ENCODE data around the gene TMEM208. TPM values are rescaled to one million over a fixed set of nuclear protein-coding genes. Genes with fewer than 3 reads are reported as not detected.

Gene TMEM208
- total and polyA plus RNA-seq, 2 of the 8 experiments (the other 6 are each of a cell fraction or from before 2014, with no cell fraction given), result 37.7 to 100.0 TPM

GRCh38 chr16:67275321-67275720, 48.4 kb downstream of the TMEM208 start:
- Histone ChIP-seq H2BK120ac (replicated peaks; ENCODE audit: low read depth, low read length) (no peak overlapping the region), H3K4me1 (replicated peaks in 1 of 4; ENCODE audit: control insufficient read depth in 3 of 4, insufficient read depth in 4 of 4, low read length in 3 of 4) (no peaks in the 10 kb centered on the region), H3K4ac (replicated peaks; ENCODE audit: insufficient read length, low read depth, low read length) (no peak overlapping the region), H2BK20ac (ENCODE audit: low read length) (no peak overlapping the region), H3K9ac (replicated peaks in 1 of 4; ENCODE audit: extremely low read depth in 1 of 4, low read depth in 3 of 4, low read length in 3 of 4) (no peak overlapping the region), H3K23me2 (ENCODE audit: low read depth, low read length) (peaks cover 4% of the 10 kb centered on the region; the same call in 1 of the 2 replicates), H4K20me1 (replicated peaks in 1 of 2; ENCODE audit: control insufficient read depth in 1 of 2, insufficient read depth in 2 of 2, low read length in 2 of 2) (no peaks in the 10 kb centered on the region), H3K14ac (ENCODE audit: insufficient read length) (no peak overlapping the region), H4K8ac (ENCODE audit: extremely low read depth, insufficient read depth, low read length) (no peak overlapping the region), H3K4me2 (ENCODE audit: insufficient read depth in 1 of 2, low read depth in 2 of 2, low read length in 2 of 2) (no peak overlapping the region), H3K79me2 (ENCODE audit: control insufficient read depth in 1 of 2, insufficient read depth in 2 of 2, low read length in 2 of 2) (no peaks in the 10 kb centered on the region), H2BK15ac (ENCODE audit: low read length) (no peak overlapping the region), H3K4me3 (ENCODE audit: extremely low read depth in 1 of 4, insufficient read depth in 2 of 4, low read depth in 3 of 4, low read length in 4 of 4) (no peak overlapping the region), H3K56ac (replicated peaks; ENCODE audit: insufficient read length, low read depth, low read length) (no peak overlapping the region), H3K18ac (ENCODE audit: extremely low read depth, low read length) (no peak overlapping the region), H3K36me3 (ENCODE audit: control insufficient read depth in 2 of 4, insufficient read depth in 4 of 4, low read length in 3 of 4) (no peaks in the 10 kb centered on the region; a peak in 1 of 8 replicates), H3K27me3 (replicated peaks in 1 of 4; ENCODE audit: control insufficient read depth in 3 of 4, extremely low read depth in 1 of 4, insufficient read depth in 3 of 4, low read length in 3 of 4) (peaks cover 0 to 15% (median 11%) of the 10 kb centered on the region in 4 experiments; a peak in 5 of 7 replicates), H3K23ac (ENCODE audit: insufficient read length) (no peak overlapping the region), H2AFZ (ENCODE audit: low read length) (no peak overlapping the region), H3K9me3 (ENCODE audit: insufficient read depth in 2 of 2, low read depth in 1 of 2, low read length in 1 of 2) (no peaks in the 10 kb centered on the region), H3K27ac (ENCODE audit: low read depth, low read length) (no peak overlapping the region), H2AK5ac (ENCODE audit: low read depth, low read length) (no peak overlapping the region), H3K79me1 (ENCODE audit: low read depth, low read length) (no peaks in the 10 kb centered on the region), H4K5ac (ENCODE audit: insufficient read length, low read depth, low read length) (no peak overlapping the region), H4K91ac (replicated peaks; ENCODE audit: insufficient read length, low read length) (no peak overlapping the region), H2BK5ac (ENCODE audit: low read depth, low read length) (no peak overlapping the region), H2BK12ac (ENCODE audit: low read depth, low read length) (no peak overlapping the region)
- DNase-seq (ENCODE audit: low read depth in 1 of 2, low spot score in 2 of 2), result no peak
- 78% methylated on average over 2 of the region's 2 CpGs; no CpG with 5 or more reads in 1 of the 2 experiments for WGBS, 2 experiments (ENCODE audit: extremely low coverage in 1 of 2, insufficient coverage in 1 of 2, insufficient read length in 1 of 2, insufficient replicate concordance in 2 of 2, low coverage in 1 of 2, low lambda C conversion rate in 2 of 2, missing lambda C conversion rate in 1 of 2)
- ChIA-PET POLR2A (ENCODE audit: partially characterized antibody) (no interaction called here), CTCF (ENCODE audit: partially characterized antibody) (interaction anchor here (1.9 kb wide), 1 partner anchor 10 kb away, joined by 8 read pairs; no protein-coding TSS in a partner anchor)
- TF ChIP-seq GABPA (IDR thresholded peaks at IDR 0.05; ENCODE audit: borderline replicate concordance, insufficient read depth, low read length), result no peak
- no peak for TF ChIP-seq KDM5A (IDR thresholded peaks at IDR 0.05; ENCODE audit: low read length)
- TF ChIP-seq HDAC6 (IDR thresholded peaks at IDR 0.05; ENCODE audit: low read depth, low read length), result no peak
- no peak for TF ChIP-seq GTF2F1 (IDR thresholded peaks at IDR 0.05; ENCODE audit: borderline replicate concordance, low read depth, low read length)
- TF ChIP-seq POLR2A (IDR thresholded peaks at IDR 0.05; ENCODE audit: control extremely low read depth in 1 of 2, low read depth in 2 of 2, low read length in 2 of 2), result no peak
- TF ChIP-seq SIN3A (conservative IDR thresholded peaks at IDR 0.05 in 1 of 2, IDR thresholded peaks at IDR 0.05 in 1 of 2; ENCODE audit: low read depth in 1 of 2, low read length in 2 of 2), result no peak
- no peak for TF ChIP-seq E2F6 (IDR thresholded peaks at IDR 0.05)
- no peak for TF ChIP-seq TEAD4 (IDR thresholded peaks at IDR 0.05; ENCODE audit: low read depth, low read length)
- no peak for TF ChIP-seq RBBP5 (IDR thresholded peaks at IDR 0.05; ENCODE audit: borderline replicate concordance, low read depth, low read length)
- TF ChIP-seq CTBP2 (IDR thresholded peaks at IDR 0.05; ENCODE audit: borderline replicate concordance, insufficient read depth, insufficient read length, low read length), result no peak
- no peak for FAIRE-seq
